ACHN (cell line): ENCODE measurements around the gene PLA2R1.

Experiments
- DNase-seq: peaks from one replicate; pipeline ENCODE4 v3.0.0-alpha.2; 2015
- in situ Hi-C: cut with HindIII; loops from 2 replicates; pipeline ENCODE4 v1.10.0; 2017; ENCODE audit warnings: low sequenced_read_pairs, low pct_ligation_motif_present, low pct_unique_long_range_greater_than_20kb

The PLA2R1 gene

DNA sequence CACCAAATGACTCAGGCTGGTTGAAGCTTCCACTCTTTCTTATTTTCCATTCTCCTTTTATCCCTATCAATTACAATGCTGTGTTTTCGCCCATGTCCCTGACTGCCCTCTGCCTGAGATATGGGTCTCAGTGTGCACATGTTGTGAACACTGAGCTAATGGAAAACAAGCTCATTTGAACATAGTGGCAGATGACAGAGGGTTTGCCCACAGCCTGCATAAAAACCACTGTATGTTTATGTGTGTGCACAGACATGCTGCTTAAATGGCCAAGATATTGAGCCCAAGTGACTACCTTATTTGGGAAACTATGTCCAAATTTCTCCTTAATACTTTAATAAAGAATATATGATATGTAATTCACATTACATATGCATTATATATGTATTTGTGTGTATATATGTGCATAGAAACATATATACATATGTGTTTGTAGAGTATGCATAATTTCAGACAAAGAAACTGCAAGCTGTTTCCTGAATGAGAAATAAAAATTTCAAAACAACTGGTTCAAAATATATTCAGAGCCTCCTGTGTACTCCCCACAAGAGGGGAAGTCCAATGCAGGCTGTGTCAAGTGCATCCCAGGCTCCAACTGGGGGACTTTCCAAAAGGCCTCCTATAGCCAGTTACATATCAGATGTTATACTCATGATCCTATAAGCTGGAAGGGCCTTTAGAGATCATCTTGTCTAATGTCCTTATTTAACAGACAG lies 171.7 kb downstream of the PLA2R1 start:
- in situ Hi-C loops: no loop called here

DNA sequence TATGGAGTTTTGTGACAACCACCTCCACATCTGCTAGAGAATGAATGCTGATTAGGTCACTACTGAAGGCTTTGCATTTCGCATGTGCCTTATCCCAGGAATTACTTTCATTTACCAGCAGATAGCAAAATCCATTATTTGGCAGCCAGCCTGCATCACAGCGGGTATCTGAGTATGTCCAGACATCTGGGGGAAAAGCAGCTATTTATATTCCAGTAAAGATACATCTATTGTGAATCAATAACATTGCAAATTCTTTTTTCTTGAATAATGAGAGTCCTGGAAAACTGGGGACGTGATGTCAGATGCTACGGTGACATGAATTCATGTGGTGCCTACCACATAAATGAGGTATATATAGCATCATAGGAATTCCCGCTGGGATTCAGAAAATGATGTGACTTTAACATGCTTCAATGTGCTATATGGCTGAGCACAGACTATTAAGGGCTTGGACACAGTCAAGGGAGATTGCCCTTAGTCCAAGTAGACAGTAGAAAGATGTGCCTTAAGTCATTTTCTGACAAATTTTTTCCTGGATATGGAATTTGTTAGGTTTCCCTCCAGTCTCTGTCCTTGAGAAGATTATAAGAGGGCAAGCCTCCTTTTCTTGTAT lies 180.2 kb downstream of the PLA2R1 start:
- DNase-seq: no peak
- in situ Hi-C loops: no loop called here

More for the DNA sequence above, 171.7 kb downstream of the PLA2R1 start:
- DNase-seq: no peak
